Activated T-helper 17 cell treated with anti-CD3 and anti-CD28 coated beads, Interleukin-2, amount 50 U/mL, for 72 hours (primary cell): ENCODE results near the gene TAF11L3. TPM values are rescaled to one million over a fixed set of nuclear protein-coding genes. Genes with fewer than 3 reads are reported as not detected.
"Not testable (repeated sequence)": the region's sequence is repeated elsewhere in the genome, so short reads cannot be mapped to it uniquely, and the experiment has no call there.

Experiments
- ATAC-seq: fragments of 150-1000 bp; cut with Tn5 transposase; replicated peaks from 2 replicates; pipeline ENCODE4 v1.10.0; 2021; ENCODE audit warnings: mild to moderate bottlenecking, moderate library complexity
- H3K27ac Mint-ChIP-seq: one replicate; pipeline ENCODE4 v1.8.0; 2022; ENCODE audit warnings: mixed read lengths
- H3K27me3 Mint-ChIP-seq: one replicate; pipeline ENCODE4 v1.8.0; 2022; ENCODE audit warnings: mixed read lengths
- H3K36me3 Mint-ChIP-seq: one replicate; pipeline ENCODE4 v1.8.0; 2022; ENCODE audit warnings: low read depth, mild to moderate bottlenecking, mixed read lengths
- H3K4me1 Mint-ChIP-seq: one replicate; pipeline ENCODE4 v1.8.0; 2022; ENCODE audit warnings: mixed read lengths
- H3K4me3 Mint-ChIP-seq: one replicate; pipeline ENCODE4 v1.8.0; 2022; ENCODE audit warnings: mild to moderate bottlenecking, mixed read lengths
- H3K9me3 Mint-ChIP-seq: one replicate; pipeline ENCODE4 v1.8.0; 2022; ENCODE audit warnings: mixed read lengths
- total RNA-seq, 2 donors: library from RNA; stranded (reverse); gene quantifications; one replicate each; pipeline ENCODE4 v1.2.3, GENCODE V29; 2022

TAF11L3 gene
- total RNA-seq, 2 donors from 2014 or later = not detected

DNA sequence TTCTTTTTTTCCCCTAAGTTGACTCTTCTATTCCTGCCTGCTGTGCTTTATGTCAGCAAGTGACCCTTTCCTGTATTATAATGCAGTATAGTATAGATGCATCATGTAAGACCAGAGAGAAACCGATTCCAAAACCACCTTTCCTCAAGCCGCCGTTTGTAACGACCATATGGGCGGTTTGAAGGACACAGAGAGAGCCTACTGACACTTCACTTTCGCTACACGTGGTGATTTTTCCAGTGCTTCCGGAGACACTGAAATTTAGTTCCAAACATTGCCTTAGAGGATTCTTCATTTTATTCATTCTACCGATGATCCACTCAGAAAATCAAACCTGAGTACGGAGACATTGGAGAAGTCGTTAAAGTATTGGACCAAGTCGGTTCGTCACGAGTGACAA is 1.3 kb downstream of the TAF11L3 start:
- H3K36me3 Mint-ChIP-seq, H3K27ac Mint-ChIP-seq, H3K4me1 Mint-ChIP-seq, ATAC-seq, H3K9me3 Mint-ChIP-seq, H3K27me3 Mint-ChIP-seq, H3K4me3 Mint-ChIP-seq: not testable (repeated sequence)

DNA sequence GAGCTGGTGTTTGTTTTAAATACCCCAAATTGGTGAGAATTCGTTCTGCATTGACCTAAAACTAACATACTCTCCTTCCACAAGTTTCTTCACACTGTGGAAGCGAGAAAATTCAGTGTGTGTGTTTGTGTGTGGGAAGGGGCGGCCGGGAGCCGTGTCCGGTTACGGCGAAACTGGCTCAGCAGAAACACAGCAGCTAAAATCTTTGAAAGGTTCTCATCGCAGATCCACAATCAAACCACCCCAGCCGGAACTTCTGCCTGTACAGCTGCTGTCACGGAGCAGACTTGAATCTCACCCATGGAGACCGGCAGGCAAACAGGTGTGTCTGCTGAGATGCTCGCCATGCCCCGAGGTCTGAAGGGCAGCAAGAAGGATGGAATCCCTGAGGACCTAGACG is 3.3 kb downstream of the TAF11L3 start, which contains the start of gene TAF11L4:
TAF11L4 (plus strand) TSS at position 301 of the 400 bp plus-strand sequence.
- H3K27me3 Mint-ChIP-seq, H3K4me1 Mint-ChIP-seq, H3K27ac Mint-ChIP-seq, H3K9me3 Mint-ChIP-seq, H3K36me3 Mint-ChIP-seq, H3K4me3 Mint-ChIP-seq, ATAC-seq: not testable (repeated sequence)

GRCh38 chr5:17524935-17525334 is 6.8 kb downstream of the TAF11L3 start, which contains the start of gene TAF11L5:
Gene TAF11L5 (plus strand): TSS chr5:17525235.
- H3K27ac Mint-ChIP-seq, ATAC-seq, H3K27me3 Mint-ChIP-seq, H3K4me1 Mint-ChIP-seq, H3K9me3 Mint-ChIP-seq, H3K4me3 Mint-ChIP-seq, H3K36me3 Mint-ChIP-seq: not testable (repeated sequence)

DNA sequence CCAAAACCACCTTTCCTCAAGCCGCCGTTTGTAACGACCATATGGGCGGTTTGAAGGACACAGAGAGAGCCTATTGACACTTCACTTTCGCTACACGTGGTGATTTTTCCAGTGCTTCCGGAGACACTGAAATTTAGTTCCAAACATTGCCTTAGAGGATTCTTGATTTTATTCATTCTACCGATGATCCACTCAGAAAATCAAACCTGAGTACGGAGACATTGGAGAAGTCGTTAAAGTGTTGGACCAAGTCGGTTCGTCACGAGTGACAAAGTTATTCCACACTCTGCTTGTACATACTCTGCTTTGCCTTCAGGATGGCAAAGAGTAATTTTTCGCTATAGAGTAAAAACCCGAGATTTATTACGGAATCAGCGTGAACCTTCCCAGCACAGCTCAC is 8.3 kb downstream of the TAF11L3 start:
- H3K36me3 Mint-ChIP-seq, H3K9me3 Mint-ChIP-seq, H3K4me1 Mint-ChIP-seq, H3K27ac Mint-ChIP-seq, ATAC-seq, H3K4me3 Mint-ChIP-seq, H3K27me3 Mint-ChIP-seq: not testable (repeated sequence)

GRCh38 chr5:17528369-17528768 is 10.2 kb downstream of the TAF11L3 start, which contains the start of gene TAF11L6:
Gene TAF11L6 (plus strand): TSS chr5:17528669.
- not testable (repeated sequence) for H3K4me3 Mint-ChIP-seq, H3K4me1 Mint-ChIP-seq, H3K27ac Mint-ChIP-seq, H3K36me3 Mint-ChIP-seq, H3K27me3 Mint-ChIP-seq, ATAC-seq, H3K9me3 Mint-ChIP-seq

Other genes starting within 250 kb of the TAF11L3 start
- gene TAF11L2, start 20.1 kb upstream of the TAF11L3 start, total RNA-seq = not detected
- gene TAF11L4, start 3.4 kb downstream of the TAF11L3 start, total RNA-seq = not detected
- gene TAF11L5, start 6.9 kb downstream of the TAF11L3 start, total RNA-seq = not detected
- not detected for gene TAF11L6, start 10.3 kb downstream of the TAF11L3 start, total RNA-seq
- gene TAF11L7, start 67.4 kb downstream of the TAF11L3 start, total RNA-seq = not detected
- not detected for gene TAF11L8, start 72.6 kb downstream of the TAF11L3 start, total RNA-seq
- gene TAF11L9, start 76.0 kb downstream of the TAF11L3 start, total RNA-seq = not detected
- gene TAF11L10, start 79.5 kb downstream of the TAF11L3 start, total RNA-seq = not detected
- gene TAF11L11, start 85.8 kb downstream of the TAF11L3 start, total RNA-seq = not detected
- gene TAF11L12, start 92.0 kb downstream of the TAF11L3 start, total RNA-seq = not detected
- not detected for gene TAF11L13, start 113.7 kb downstream of the TAF11L3 start, total RNA-seq
- not detected for gene TAF11L14, start 116.1 kb downstream of the TAF11L3 start, total RNA-seq